Measurements from ENCODE around the gene ZSWIM2.
"Not testable (repeated sequence)": the region's sequence is repeated elsewhere in the genome, so short reads cannot be mapped to it uniquely, and the experiment has no call there.

ZSWIM2 gene

GRCh38 chr2:186871881-186872280 lies 22.9 kb upstream of the ZSWIM2 start:
- no peaks in the 10 kb centered on the region for H3K4me1 Mint-ChIP-seq (ENCODE audit: low read depth)
- H3K27me3 Mint-ChIP-seq, result no peaks in the 10 kb centered on the region
- no peak overlapping the region for H3K4me3 Mint-ChIP-seq
- peaks cover 5% of the 10 kb centered on the region for H3K9me3 Mint-ChIP-seq (ENCODE audit: low read depth)
- H3K36me3 Mint-ChIP-seq, result no peaks in the 10 kb centered on the region
- no peak overlapping the region for H3K27ac Mint-ChIP-seq

- Mint-ChIP-seq H3K27me3 (no peaks in the 10 kb centered on the region), H3K27ac (no peak overlapping the region), H3K36me3 (no peaks in the 10 kb centered on the region)
These were observed 19.4 kb upstream of the ZSWIM2 start for GRCh38 chr2:186868344-186868743.

GRCh38 chr2:186862869-186863709 lies 14.1 kb upstream of the ZSWIM2 start:
- Mint-ChIP-seq H3K27me3 (no peaks in the 10 kb centered on the region), H3K4me3 (no peak overlapping the region), H3K4me1 (ENCODE audit: low read depth) (no peaks in the 10 kb centered on the region), H3K27ac (no peak overlapping the region), H3K9me3 (ENCODE audit: low read depth) (no peaks in the 10 kb centered on the region), H3K36me3 (no peaks in the 10 kb centered on the region)

More at GRCh38 chr2:186868344-186868743, 19.4 kb upstream of the ZSWIM2 start:
- Mint-ChIP-seq H3K4me3 (no peak overlapping the region), H3K4me1 (ENCODE audit: low read depth) (no peaks in the 10 kb centered on the region), H3K9me3 (ENCODE audit: low read depth) (no peaks in the 10 kb centered on the region)

GRCh38 chr2:186855216-186855615 lies 6.2 kb upstream of the ZSWIM2 start:
- no peaks in the 10 kb centered on the region for H3K4me1 Mint-ChIP-seq (ENCODE audit: low read depth)
- peaks cover 5% of the 10 kb centered on the region for H3K27me3 Mint-ChIP-seq
- peaks cover 3% of the 10 kb centered on the region for H3K36me3 Mint-ChIP-seq
- no peak overlapping the region for H3K27ac Mint-ChIP-seq
- H3K4me3 Mint-ChIP-seq, result no peak overlapping the region
- H3K9me3 Mint-ChIP-seq (ENCODE audit: low read depth), result peaks cover 16% of the 10 kb centered on the region

- peaks cover 16% of the 10 kb centered on the region for H3K9me3 Mint-ChIP-seq (ENCODE audit: low read depth)
- no peak overlapping the region for H3K4me3 Mint-ChIP-seq
- H3K27ac Mint-ChIP-seq, result no peak overlapping the region
- peaks cover 9% of the 10 kb centered on the region for H3K4me1 Mint-ChIP-seq (ENCODE audit: low read depth)
- peaks cover 3% of the 10 kb centered on the region for H3K36me3 Mint-ChIP-seq
- H3K27me3 Mint-ChIP-seq, result peaks cover 8% of the 10 kb centered on the region
These were observed 5.0 kb upstream of the ZSWIM2 start for GRCh38 chr2:186853951-186854350.

- peaks cover 3% of the 10 kb centered on the region for H3K36me3 Mint-ChIP-seq
- H3K27ac Mint-ChIP-seq, result no peak overlapping the region
- peaks cover 16% of the 10 kb centered on the region for H3K9me3 Mint-ChIP-seq (ENCODE audit: low read depth)
- H3K4me3 Mint-ChIP-seq, result no peak overlapping the region
- H3K27me3 Mint-ChIP-seq, result peaks cover 12% of the 10 kb centered on the region
- H3K4me1 Mint-ChIP-seq (ENCODE audit: low read depth), result peaks cover 13% of the 10 kb centered on the region
These were observed 3.5 kb upstream of the ZSWIM2 start for GRCh38 chr2:186852508-186852907.

GRCh38 chr2:186842373-186842772 lies 6.6 kb downstream of the ZSWIM2 start:
- Mint-ChIP-seq H3K9me3 (ENCODE audit: low read depth) (no peaks in the 10 kb centered on the region), H3K4me3 (no peak overlapping the region), H3K27me3 (peaks cover 7% of the 10 kb centered on the region), H3K27ac (no peak overlapping the region), H3K4me1 (ENCODE audit: low read depth) (no peaks in the 10 kb centered on the region), H3K36me3 (no peaks in the 10 kb centered on the region)

GRCh38 chr2:186841940-186842339 lies 7.0 kb downstream of the ZSWIM2 start:
- no peaks in the 10 kb centered on the region for H3K4me1 Mint-ChIP-seq (ENCODE audit: low read depth)
- no peak overlapping the region for H3K4me3 Mint-ChIP-seq
- H3K27me3 Mint-ChIP-seq, result peaks cover 7% of the 10 kb centered on the region
- no peaks in the 10 kb centered on the region for H3K9me3 Mint-ChIP-seq (ENCODE audit: low read depth)
- H3K27ac Mint-ChIP-seq, result no peak overlapping the region
- no peaks in the 10 kb centered on the region for H3K36me3 Mint-ChIP-seq

- Mint-ChIP-seq H3K36me3 (no peaks in the 10 kb centered on the region), H3K4me1 (ENCODE audit: low read depth) (no peaks in the 10 kb centered on the region), H3K4me3 (no peak overlapping the region), H3K27me3 (peaks cover 2% of the 10 kb centered on the region), H3K9me3 (ENCODE audit: low read depth) (no peaks in the 10 kb centered on the region), H3K27ac (no peak overlapping the region)
These were observed 13.3 kb downstream of the ZSWIM2 start for GRCh38 chr2:186835628-186836027.

GRCh38 chr2:186827862-186828492 lies 21.0 kb downstream of the ZSWIM2 start:
- H3K27me3 Mint-ChIP-seq, result no peaks in the 10 kb centered on the region
- no peaks in the 10 kb centered on the region for H3K4me1 Mint-ChIP-seq (ENCODE audit: low read depth)
- no peak overlapping the region for H3K27ac Mint-ChIP-seq
- no peaks in the 10 kb centered on the region for H3K36me3 Mint-ChIP-seq
- no peak overlapping the region for H3K4me3 Mint-ChIP-seq
- H3K9me3 Mint-ChIP-seq (ENCODE audit: low read depth), result no peaks in the 10 kb centered on the region

GRCh38 chr2:186827411-186827810 lies 21.6 kb downstream of the ZSWIM2 start:
- H3K27me3 Mint-ChIP-seq, result no peaks in the 10 kb centered on the region
- H3K4me3 Mint-ChIP-seq, result no peak overlapping the region
- H3K36me3 Mint-ChIP-seq, result no peaks in the 10 kb centered on the region
- H3K27ac Mint-ChIP-seq, result no peak overlapping the region
- H3K9me3 Mint-ChIP-seq (ENCODE audit: low read depth), result no peaks in the 10 kb centered on the region
- no peaks in the 10 kb centered on the region for H3K4me1 Mint-ChIP-seq (ENCODE audit: low read depth)

GRCh38 chr2:186822323-186822722 lies 26.6 kb downstream of the ZSWIM2 start:
- Mint-ChIP-seq H3K27ac (no peak overlapping the region), H3K4me3 (no peak overlapping the region), H3K27me3 (no peaks in the 10 kb centered on the region), H3K36me3 (no peaks in the 10 kb centered on the region), H3K4me1 (ENCODE audit: low read depth) (no peaks in the 10 kb centered on the region), H3K9me3 (ENCODE audit: low read depth) (no peaks in the 10 kb centered on the region)

GRCh38 chr2:186820303-186820702 lies 28.7 kb downstream of the ZSWIM2 start:
- Mint-ChIP-seq H3K4me1 (ENCODE audit: low read depth) (no peaks in the 10 kb centered on the region), H3K27me3 (no peaks in the 10 kb centered on the region), H3K9me3 (ENCODE audit: low read depth) (no peaks in the 10 kb centered on the region), H3K4me3 (no peak overlapping the region), H3K27ac (no peak overlapping the region), H3K36me3 (no peaks in the 10 kb centered on the region)

GRCh38 chr2:186811760-186812159 lies 37.2 kb downstream of the ZSWIM2 start:
- H3K9me3 Mint-ChIP-seq (ENCODE audit: low read depth); H3K4me1 Mint-ChIP-seq (ENCODE audit: low read depth); H3K27me3 Mint-ChIP-seq; H3K36me3 Mint-ChIP-seq; H3K27ac Mint-ChIP-seq; H3K4me3 Mint-ChIP-seq: not testable (repeated sequence)

- Mint-ChIP-seq H3K27me3 (no peaks in the 10 kb centered on the region), H3K4me1 (ENCODE audit: low read depth) (no peaks in the 10 kb centered on the region), H3K36me3 (no peaks in the 10 kb centered on the region), H3K4me3 (no peak overlapping the region), H3K9me3 (ENCODE audit: low read depth) (peaks cover 4% of the 10 kb centered on the region), H3K27ac (no peak overlapping the region)
These were observed 42.4 kb downstream of the ZSWIM2 start for GRCh38 chr2:186806591-186806990.

GRCh38 chr2:186798604-186799003 lies 50.4 kb downstream of the ZSWIM2 start:
- not testable (repeated sequence) for H3K27ac Mint-ChIP-seq; H3K27me3 Mint-ChIP-seq; H3K36me3 Mint-ChIP-seq; H3K9me3 Mint-ChIP-seq (ENCODE audit: low read depth); H3K4me3 Mint-ChIP-seq; H3K4me1 Mint-ChIP-seq (ENCODE audit: low read depth)

Measured in activated naive CD8-positive, alpha-beta T cell (primary cell).